Hematopoietic multipotent progenitor cell treated with erythropoietin and hydrocortisone succinate and interleukin-3 and kit ligand, for 6 days (in vitro differentiated cells): Measurements from ENCODE around the gene GLT8D2.

Source experiments
- DNase-seq: peaks from one replicate; pipeline ENCODE4 v3.0.0-alpha.2; 2015

The GLT8D2 gene

GRCh38 chr12:103997286-103997900 lies 52.6 kb downstream of the GLT8D2 start:
- DNase-seq, result no peak

GRCh38 chr12:103996595-103996994 lies 53.4 kb downstream of the GLT8D2 start:
- DNase-seq, result no peak

GRCh38 chr12:103994235-103994634 lies 55.8 kb downstream of the GLT8D2 start:
- DNase-seq, result no peak

- DNase-seq, result no peak
Observed at GRCh38 chr12:103986829-103987228, 63.2 kb downstream of the GLT8D2 start.

- no peak for DNase-seq
Observed at GRCh38 chr12:103978384-103978982, 71.5 kb downstream of the GLT8D2 start.

GRCh38 chr12:103975368-103975767 lies 74.6 kb downstream of the GLT8D2 start:
- DNase-seq, result peak; percentile 59

GRCh38 chr12:103973909-103974308 lies 76.1 kb downstream of the GLT8D2 start:
- no peak for DNase-seq

- DNase-seq, result no peak
Observed at GRCh38 chr12:103969391-103969790, 80.6 kb downstream of the GLT8D2 start.

- DNase-seq, result no peak
Observed at GRCh38 chr12:103966736-103967135, 83.3 kb downstream of the GLT8D2 start.

GRCh38 chr12:103965590-103966504 lies 84.1 kb downstream of the GLT8D2 start, which contains the start of gene TDG:
Gene TDG (plus strand): TSS chr12:103965872. CDS start chr12:103966038, 166 bp downstream.
- DNase-seq, result peak; percentile 99

GRCh38 chr12:103965255-103965589 lies 84.8 kb downstream of the GLT8D2 start:
- no peak for DNase-seq

- DNase-seq, result no peak
Observed at GRCh38 chr12:103964805-103965204, 85.2 kb downstream of the GLT8D2 start.

GRCh38 chr12:103962493-103962892 lies 87.5 kb downstream of the GLT8D2 start:
- no peak for DNase-seq

GRCh38 chr12:103960616-103961227 lies 89.3 kb downstream of the GLT8D2 start:
- peak; percentile 38 for DNase-seq

- DNase-seq, result no peak
Observed at GRCh38 chr12:103958621-103959020, 91.4 kb downstream of the GLT8D2 start.

GRCh38 chr12:103957865-103958388 lies 92.1 kb downstream of the GLT8D2 start:
- no peak for DNase-seq

- DNase-seq, result no peak
Observed at GRCh38 chr12:103956509-103957027, 93.4 kb downstream of the GLT8D2 start.

- peak; percentile 37 for DNase-seq
Observed at GRCh38 chr12:103955811-103956508, 94.0 kb downstream of the GLT8D2 start.

GRCh38 chr12:103952497-103952896 lies 97.5 kb downstream of the GLT8D2 start:
- no peak for DNase-seq

GRCh38 chr12:103948746-103949406 lies 101.1 kb downstream of the GLT8D2 start:
- no peak for DNase-seq

- DNase-seq, result no peak
Observed at GRCh38 chr12:103947871-103948555, 102.0 kb downstream of the GLT8D2 start.
